KOPT-K1 (cell line): ENCODE results near the gene PAX5.

ENCODE experiments used
- H3K27ac ChIP-seq: fragments of 200-600 bp; sonication (generic); 2 replicates; pipeline ENCODE4 v1.5.1; 2016; ENCODE audit warnings: antibody characterized with exemption, mild to moderate bottlenecking, low read depth, low read length; ENCODE audit not compliant: poor library complexity, severe bottlenecking
- H3K36me3 ChIP-seq: fragments of 200-600 bp; sonication (generic); 2 replicates; pipeline ENCODE4 v1.5.1; 2017; ENCODE audit warnings: antibody characterized with exemption, mild to moderate bottlenecking, low read length, moderate library complexity; ENCODE audit not compliant: insufficient read depth
- H3K9me3 ChIP-seq: fragments of 200-600 bp; sonication (generic); 2 replicates; pipeline ENCODE4 v1.5.1; 2017; ENCODE audit warnings: antibody characterized with exemption, low read length, mild to moderate bottlenecking; ENCODE audit not compliant: insufficient read depth, poor library complexity, severe bottlenecking

The PAX5 gene

DNA sequence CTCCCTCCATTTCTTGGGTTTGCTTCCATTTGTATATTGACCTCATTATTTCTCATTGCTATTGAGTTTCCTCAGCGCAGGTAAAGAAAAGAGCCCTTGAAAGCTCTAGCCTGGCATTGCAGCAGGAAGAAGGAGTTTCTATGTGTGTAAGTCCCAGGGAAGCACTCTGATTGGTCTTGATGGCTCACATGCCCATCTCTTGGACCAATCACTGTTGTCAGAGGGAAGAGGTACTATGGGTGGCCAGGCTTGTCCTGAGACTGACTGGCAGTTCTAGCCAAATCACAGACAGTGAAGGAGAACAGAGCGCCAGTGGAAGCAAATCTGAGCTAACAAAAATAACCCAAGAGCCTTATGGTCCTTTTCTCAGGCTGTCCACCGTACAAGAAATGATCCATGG lies 219.0 kb downstream of the PAX5 start:
- Histone ChIP-seq H3K9me3 (peaks cover 8% of the 10 kb centered on the region), H3K27ac (no peak overlapping the region), H3K36me3 (no peaks in the 10 kb centered on the region)

DNA sequence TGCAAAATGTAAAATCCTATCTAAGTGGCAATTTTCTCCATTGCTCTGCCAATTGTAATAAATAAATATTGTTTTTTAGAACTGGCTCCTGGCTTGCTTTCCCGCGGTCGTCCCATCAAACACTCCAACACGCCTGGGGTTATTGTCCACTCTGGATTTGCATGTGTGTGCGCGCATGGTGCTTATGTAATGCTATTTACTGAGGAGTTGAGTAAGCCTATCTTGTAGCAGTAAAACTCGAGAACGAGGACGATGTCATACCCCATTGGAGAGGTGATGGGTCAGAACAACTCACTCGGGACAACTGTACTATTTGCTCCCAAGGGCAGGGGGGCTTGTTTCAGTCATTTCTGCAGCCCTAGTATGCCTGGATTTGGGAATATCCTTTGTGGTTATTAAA lies 220.9 kb downstream of the PAX5 start:
- no peak overlapping the region for H3K27ac ChIP-seq
- H3K9me3 ChIP-seq = peaks cover 8% of the 10 kb centered on the region
- H3K36me3 ChIP-seq = no peaks in the 10 kb centered on the region

DNA sequence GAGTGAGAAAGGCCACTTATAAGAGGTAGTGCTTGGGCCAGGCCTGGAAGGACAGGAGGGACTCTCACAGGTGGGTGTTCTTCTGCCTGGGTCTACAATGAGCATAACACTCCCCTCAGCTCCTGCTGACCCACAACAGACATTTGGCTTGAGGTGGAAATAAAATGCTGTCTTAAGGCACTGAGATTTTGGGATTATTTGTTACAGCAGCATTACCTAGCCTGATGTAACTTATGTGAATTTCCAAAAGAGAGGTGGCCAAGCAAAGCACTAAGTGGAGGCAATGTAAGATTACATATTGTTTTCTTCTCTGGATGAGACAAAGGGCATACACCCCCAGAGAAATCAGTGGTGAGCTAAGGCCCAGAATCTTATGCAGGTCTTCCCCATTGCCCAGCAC lies 221.5 kb downstream of the PAX5 start:
- Histone ChIP-seq H3K36me3 (no peaks in the 10 kb centered on the region), H3K9me3 (peaks cover 8% of the 10 kb centered on the region), H3K27ac (no peak overlapping the region)

DNA sequence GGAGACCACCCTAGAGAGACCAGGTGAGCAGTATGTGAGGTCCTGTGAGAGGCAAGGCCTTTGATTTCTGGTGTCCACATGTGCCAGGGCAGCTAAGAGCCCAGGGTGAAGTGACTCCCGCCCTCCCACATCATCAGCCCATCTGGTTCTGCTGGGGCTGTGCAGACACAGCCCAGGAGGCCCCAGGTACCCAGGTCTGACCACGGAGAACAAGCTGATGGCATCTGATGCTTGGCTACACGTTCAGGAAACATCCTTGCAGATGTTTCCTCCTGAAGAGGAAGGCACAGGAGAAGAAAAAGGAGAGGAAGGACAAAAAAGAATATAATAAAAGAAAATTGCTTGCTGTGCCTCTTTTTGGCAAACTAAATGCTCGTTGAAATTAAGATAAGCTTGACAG lies 225.8 kb downstream of the PAX5 start:
- H3K9me3 ChIP-seq = peaks cover 8% of the 10 kb centered on the region
- H3K27ac ChIP-seq = no peak overlapping the region
- H3K36me3 ChIP-seq = no peaks in the 10 kb centered on the region

DNA sequence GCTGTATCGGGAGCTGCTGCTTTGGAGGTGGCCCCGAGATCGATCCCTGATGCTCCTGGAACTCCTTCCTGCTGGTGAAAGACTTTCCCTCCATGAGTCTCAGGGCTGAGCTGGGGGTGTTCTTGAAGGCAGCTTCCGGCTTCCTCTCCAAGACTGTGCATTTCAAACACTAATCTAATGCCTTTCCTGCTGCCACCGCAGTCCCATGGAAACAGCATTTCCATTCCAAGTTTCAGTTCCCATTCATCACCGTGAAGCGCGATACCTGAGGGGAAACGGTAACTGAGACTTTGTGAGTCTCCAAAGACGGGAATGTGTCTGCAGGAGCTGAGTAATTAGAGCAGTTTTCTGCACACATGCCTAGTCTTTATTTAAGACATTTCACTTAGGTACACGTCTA lies 230.1 kb downstream of the PAX5 start:
- H3K36me3 ChIP-seq = no peaks in the 10 kb centered on the region
- no peak overlapping the region for H3K27ac ChIP-seq
- no peaks in the 10 kb centered on the region for H3K9me3 ChIP-seq

DNA sequence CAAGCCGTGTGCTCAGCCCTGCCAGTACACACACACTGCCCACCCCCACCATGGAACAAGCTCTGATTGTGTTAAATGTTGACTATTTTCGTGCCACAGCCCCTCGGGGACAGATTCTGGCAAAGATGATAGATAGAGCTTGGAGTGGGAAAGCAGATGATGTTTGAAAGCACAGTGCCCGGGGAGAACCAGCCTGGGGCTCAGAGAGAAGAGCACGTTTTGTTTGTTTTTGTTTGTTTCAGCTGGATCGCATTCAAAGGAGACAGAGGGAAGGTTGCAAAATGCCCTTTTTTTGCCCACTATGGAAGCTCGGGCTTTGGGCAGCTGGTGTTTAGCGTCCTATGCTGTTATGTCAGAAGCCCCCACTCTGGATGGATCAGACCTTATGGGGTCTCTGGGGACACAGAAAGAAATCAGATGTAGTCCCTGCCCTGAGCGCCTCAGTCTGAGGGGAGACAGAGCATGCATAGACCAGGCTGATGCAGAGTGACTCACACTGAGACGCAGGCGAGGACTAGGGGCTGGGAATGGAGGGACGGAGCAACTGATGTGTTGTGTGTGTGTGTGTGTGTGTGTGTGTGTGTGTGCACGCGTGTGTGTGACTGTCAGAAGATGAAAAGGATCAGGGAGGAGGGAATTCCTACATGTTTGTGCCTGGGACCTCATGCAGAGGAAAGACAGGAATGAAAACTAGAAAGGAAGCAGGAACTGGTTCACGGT lies 231.7 kb downstream of the PAX5 start:
- Histone ChIP-seq H3K36me3 (no peaks in the 10 kb centered on the region), H3K9me3 (no peaks in the 10 kb centered on the region), H3K27ac (no peak overlapping the region)

DNA sequence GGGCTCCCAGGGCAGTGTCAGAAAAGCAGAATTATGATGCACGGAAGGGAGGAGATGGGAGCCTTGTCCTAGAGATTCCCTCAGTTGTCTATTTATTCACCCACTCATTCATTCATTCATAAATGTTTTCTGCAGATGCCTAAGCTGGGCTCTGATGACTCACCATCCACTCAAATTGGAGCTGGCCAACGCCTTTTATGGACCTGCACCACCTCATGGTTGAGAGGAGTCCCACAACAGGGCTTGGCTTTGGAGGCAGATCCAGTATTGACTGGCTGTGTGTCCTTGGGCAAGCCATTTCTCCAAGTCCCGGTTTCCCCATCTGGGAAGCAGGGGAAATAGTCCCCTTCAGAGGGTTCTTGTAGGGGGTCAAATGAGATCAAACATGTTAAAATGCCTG lies 233.6 kb downstream of the PAX5 start:
- H3K9me3 ChIP-seq = no peaks in the 10 kb centered on the region
- H3K36me3 ChIP-seq = no peaks in the 10 kb centered on the region

DNA sequence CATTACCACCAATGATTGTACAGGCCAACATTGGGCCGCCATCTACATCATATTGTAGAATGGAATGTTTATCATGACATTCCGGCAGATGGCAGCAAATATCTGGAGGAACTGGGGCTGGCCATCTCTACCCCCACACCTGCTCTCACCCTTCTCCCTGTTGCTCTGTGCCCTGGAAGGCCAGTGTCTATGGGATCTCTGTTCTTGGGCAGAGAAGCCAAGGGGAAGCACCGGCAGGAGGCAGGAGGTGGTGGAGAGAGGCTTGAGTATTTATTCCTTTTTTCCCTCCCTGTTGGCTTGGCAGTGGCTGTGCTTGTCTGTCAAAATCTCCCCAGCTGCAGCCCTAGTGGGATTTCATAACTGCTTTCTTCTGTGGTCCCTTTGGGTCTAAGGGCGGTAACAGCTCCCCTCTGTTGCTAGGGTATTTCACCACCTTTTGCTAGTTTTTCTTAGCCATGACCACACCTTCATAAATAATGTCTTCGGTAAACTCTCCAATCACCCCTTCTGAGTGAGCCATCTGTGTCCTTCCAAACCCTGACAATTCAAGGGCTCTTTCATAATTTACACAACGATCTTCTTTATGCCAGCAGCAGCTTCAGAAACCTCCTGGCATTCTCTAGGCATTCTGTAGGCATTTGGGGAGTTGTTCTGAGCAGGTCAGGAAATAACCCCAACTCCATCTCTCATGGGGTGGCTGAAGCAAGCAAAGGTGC lies 235.6 kb downstream of the PAX5 start:
- peaks cover 6% of the 10 kb centered on the region for H3K9me3 ChIP-seq
- H3K36me3 ChIP-seq = no peaks in the 10 kb centered on the region
- no peak overlapping the region for H3K27ac ChIP-seq

More for the DNA sequence above, 233.6 kb downstream of the PAX5 start:
- H3K27ac ChIP-seq = no peak overlapping the region

DNA sequence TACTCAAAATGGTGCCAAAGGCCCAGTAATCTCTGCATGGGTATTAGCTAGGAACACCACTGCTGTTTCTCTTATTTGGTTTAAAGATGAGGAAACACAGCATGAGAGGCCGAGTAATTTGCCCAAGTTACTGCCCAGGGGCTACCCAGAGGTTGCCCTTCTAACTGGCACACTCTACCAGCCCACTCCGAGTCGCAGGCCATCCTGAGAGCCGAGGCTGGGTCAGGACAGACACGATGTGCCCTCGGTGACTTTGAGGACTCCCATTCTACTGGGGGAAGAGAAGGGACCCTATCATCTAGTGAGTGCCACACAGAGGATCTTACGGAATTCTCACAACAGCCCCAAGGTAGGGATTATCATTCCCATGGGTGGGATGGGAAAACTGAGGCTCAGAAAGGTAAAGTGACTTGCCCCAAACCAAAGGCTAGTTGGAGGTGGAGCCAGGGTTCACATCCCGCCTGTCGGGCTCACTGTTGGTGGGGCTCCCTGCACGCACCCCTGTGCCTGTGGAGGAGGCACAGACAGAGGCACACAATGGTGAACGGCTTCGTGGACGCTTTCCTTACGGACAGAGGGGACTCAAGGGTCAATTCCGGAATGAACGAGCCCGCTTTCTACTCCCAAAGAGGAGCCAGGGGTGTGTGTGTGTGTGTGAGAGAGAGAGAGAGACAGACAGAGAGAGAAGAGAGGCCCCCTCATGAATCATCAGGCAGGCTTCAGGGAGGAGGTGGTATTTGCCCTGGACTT lies 236.4 kb downstream of the PAX5 start:
- H3K9me3 ChIP-seq = peaks cover 14% of the 10 kb centered on the region
- no peak overlapping the region for H3K27ac ChIP-seq

DNA sequence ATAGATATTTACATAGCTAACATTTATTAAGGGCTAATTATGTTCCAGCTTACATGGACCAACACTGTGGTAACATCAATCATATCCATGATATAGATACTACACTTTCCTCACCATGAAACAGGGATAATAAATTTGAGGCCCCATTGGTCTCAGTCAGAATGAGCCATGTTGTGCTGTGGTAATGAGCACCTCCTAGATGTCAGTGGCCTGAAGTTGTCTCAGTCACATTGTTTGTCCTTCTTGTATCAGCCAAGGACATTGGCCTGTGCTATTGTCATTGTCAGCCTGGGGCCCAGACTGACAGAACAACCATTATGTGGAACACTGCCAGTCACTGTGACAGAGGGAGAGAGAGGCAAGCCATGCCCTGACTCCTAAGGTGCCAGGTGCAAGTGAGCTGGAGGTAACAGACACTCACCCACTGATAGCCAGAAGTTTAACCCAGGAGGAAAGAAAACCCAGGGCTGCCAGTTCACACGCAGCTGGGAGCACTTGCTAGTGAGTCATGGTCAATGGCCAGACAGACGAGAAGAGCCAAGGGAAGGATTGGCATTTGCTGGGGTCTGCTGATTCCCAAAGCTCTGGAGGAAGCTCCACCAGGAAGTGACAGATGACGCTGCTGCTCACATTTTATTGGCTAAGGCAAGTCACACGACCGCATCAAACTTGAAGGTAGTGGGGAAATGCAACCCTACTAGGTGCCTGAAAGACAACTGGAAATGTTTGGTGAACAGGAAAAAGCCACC lies 237.2 kb downstream of the PAX5 start:
- Histone ChIP-seq H3K27ac (no peak overlapping the region), H3K36me3 (no peaks in the 10 kb centered on the region), H3K9me3 (peaks cover 21% of the 10 kb centered on the region)

More for the DNA sequence above, 236.4 kb downstream of the PAX5 start:
- H3K36me3 ChIP-seq = no peaks in the 10 kb centered on the region

DNA sequence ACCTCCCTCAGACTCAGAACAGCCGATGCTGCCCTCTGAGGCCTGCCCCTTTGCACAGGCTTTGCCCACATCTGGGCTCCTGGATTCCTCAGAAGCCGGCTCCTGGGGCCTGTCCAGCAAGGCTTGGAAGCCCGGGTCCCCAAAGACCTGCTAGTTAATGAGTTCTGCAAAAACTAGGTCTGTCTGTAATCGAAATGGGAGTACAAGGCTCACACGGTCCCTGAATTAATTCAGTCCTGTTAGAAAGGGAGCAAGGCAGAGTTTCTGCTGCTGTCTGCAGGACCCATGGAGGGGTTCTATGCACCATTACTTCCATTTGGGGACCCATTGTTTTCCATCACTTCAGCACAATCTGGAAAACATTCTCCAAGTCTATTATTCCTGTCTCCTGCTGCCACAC lies 239.6 kb downstream of the PAX5 start:
- no peak overlapping the region for H3K27ac ChIP-seq
- no peaks in the 10 kb centered on the region for H3K36me3 ChIP-seq
- H3K9me3 ChIP-seq = peaks cover 21% of the 10 kb centered on the region

DNA sequence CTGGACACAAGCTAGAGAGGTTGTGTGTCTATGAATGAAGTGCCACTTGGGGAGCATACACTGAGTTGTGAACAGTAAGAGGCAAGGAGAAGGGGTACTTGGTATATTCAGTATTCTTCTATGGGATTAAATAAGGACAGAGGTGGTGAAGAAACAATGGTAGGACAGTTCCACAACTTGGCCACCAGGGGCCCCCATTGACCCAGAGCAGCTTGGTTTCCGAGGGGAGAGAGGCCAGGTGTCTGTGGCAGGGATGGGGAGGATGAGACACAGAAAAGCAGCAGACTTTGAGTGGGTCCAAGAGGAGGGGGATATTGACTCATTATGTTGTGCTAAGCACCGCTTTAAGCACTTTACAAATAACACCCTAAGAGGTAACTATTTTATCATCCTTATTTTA lies 240.8 kb downstream of the PAX5 start:
- peaks cover 21% of the 10 kb centered on the region for H3K9me3 ChIP-seq
- H3K36me3 ChIP-seq = no peaks in the 10 kb centered on the region
- H3K27ac ChIP-seq = no peak overlapping the region

DNA sequence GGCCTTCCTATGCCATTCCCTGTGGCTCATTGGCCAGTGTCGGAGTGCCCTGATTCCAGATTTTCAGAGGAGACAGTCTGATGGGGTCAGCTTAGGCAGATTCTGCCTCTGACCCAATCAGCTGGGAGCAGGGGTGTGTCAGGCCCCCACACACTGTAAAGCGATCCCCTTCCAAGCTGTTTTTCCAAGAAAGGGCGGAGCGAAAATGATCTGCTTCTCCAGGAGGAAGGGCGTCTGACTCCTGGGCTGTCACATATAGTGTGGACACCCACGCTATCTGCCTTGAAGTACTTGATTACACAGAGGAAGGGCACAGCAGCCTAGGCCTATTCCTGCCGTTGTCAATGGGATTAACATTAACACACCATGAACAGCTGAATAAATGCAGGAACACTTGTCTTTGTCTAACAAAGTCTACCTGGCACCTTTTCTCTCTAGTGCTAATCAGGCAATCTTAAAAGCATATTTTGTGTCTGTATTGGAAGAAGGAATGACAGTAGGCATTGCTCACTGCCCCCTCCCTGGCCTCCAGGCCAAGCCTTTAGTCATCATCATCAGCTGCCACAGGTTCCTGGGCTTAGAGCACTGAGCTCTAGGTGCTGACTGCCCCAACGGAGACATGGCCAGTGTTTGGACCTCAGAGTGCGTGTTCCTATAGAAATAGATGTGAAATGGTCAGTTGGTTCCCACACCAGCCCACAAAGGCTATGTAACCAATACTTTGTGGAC lies 242.7 kb downstream of the PAX5 start:
- no peak overlapping the region for H3K27ac ChIP-seq
- H3K9me3 ChIP-seq = peaks cover 21% of the 10 kb centered on the region
- no peaks in the 10 kb centered on the region for H3K36me3 ChIP-seq

DNA sequence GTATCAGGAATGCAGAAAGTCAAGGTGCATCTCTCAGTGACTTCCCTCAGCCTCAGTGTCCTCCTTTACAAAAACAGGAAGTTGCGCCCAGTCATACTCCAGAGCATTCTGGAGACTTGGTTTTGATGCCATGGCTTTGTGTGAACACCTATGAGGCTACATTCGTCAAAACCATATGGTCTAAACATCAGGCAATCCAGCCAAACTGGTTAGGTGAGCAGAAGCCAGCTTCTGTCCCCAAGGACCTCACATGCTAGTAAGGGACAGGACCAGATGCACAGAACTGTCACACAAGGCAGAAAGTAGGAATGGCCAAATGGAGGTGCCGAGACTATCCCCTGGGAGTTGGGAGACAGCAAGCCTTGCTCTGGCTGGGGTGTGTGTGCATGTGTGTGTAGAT lies 244.2 kb downstream of the PAX5 start:
- Histone ChIP-seq H3K36me3 (no peaks in the 10 kb centered on the region), H3K27ac (no peak overlapping the region), H3K9me3 (peaks cover 21% of the 10 kb centered on the region)
